GM12878 (cell line): ENCODE results near the gene TRAPPC2. TPM values are rescaled to one million over a fixed set of nuclear protein-coding genes. Genes with fewer than 3 reads are reported as not detected.

Experiments used
- BCL11A ChIP-seq: IDR thresholded peaks from 2 replicates; pipeline ENCODE4 v1.6.1; 2011; ENCODE audit warnings: low read depth, low read length
- CTCF ChIP-seq, 3 experiments: IDR thresholded peaks in 2 of 3; conservative IDR thresholded peaks in 1 of 3; 2 replicates each; pipeline ENCODE4 v1.5.1; 2011; ENCODE audit warnings: low read depth in 3 of 3, low read length in 3 of 3, mild to moderate bottlenecking in 3 of 3, control low read depth in 2 of 3, moderate library complexity in 2 of 3, inconsistent platforms in 1 of 3, mixed read lengths in 1 of 3; ENCODE audit not compliant: control insufficient read depth in 2 of 3, insufficient read depth in 1 of 3; ENCODE audit errors: extremely low read depth in 1 of 3
- DPF2 ChIP-seq: fragments of 450-650 bp; IDR thresholded peaks from 2 replicates; pipeline ENCODE4 v1.6.1; 2017; ENCODE audit warnings: mild to moderate bottlenecking
- EP300 ChIP-seq, 2 experiments: fragments of 150-350 bp in 1 of 2; IDR thresholded peaks; 2 replicates each; pipeline ENCODE4 v1.6.1; 2011 to 2012; ENCODE audit warnings: low read depth in 2 of 2, low read length in 2 of 2, borderline replicate concordance in 1 of 2, improper control_type of control experiment in 1 of 2, inconsistent platforms in 1 of 2; ENCODE audit not compliant: control insufficient read depth in 1 of 2
- ESRRA ChIP-seq: IDR thresholded peaks from 2 replicates; pipeline ENCODE4 v1.6.1; 2012; ENCODE audit warnings: mild to moderate bottlenecking, low read length, improper control_type of control experiment
- ETV6 ChIP-seq, 2 experiments: fragments of 450-650 bp in 1 of 2; IDR thresholded peaks in 1 of 2; conservative IDR thresholded peaks in 1 of 2; 2 replicates each; pipeline ENCODE4 v1.6.1; 2014; ENCODE audit warnings: antibody characterized with exemption in 1 of 2, borderline replicate concordance in 1 of 2, low read depth in 1 of 2, mild to moderate bottlenecking in 1 of 2, moderate library complexity in 1 of 2
- HDGF ChIP-seq: fragments of 450-650 bp; IDR thresholded peaks from 2 replicates; pipeline ENCODE4 v1.6.1; 2016; ENCODE audit warnings: antibody characterized with exemption
- IKZF1 ChIP-seq: fragments of 450-650 bp; conservative IDR thresholded peaks from 2 replicates; pipeline ENCODE4 v1.6.1; 2017; ENCODE audit warnings: antibody characterized with exemption, mild to moderate bottlenecking
- KDM1A ChIP-seq: fragments of 200-600 bp; sonication (generic); IDR thresholded peaks from 2 replicates; pipeline ENCODE4 v1.6.1; 2016; ENCODE audit warnings: borderline replicate concordance
- LARP7 ChIP-seq: fragments of 450-650 bp; IDR thresholded peaks from 2 replicates; pipeline ENCODE4 v1.6.1; 2017; ENCODE audit warnings: mild to moderate bottlenecking
- MLLT1 ChIP-seq: fragments of 450-650 bp; IDR thresholded peaks from 2 replicates; pipeline ENCODE4 v1.6.1; 2016; ENCODE audit warnings: mild to moderate bottlenecking
- MTA3 ChIP-seq: IDR thresholded peaks from 2 replicates; pipeline ENCODE4 v1.6.1; 2012; ENCODE audit warnings: low read length, inconsistent platforms, borderline replicate concordance
- NBN ChIP-seq: fragments of 450-650 bp; IDR thresholded peaks from 2 replicates; pipeline ENCODE4 v1.6.1; 2016
- NR2C2 ChIP-seq: IDR thresholded peaks from 2 replicates; pipeline ENCODE4 v1.6.1; 2011; ENCODE audit warnings: borderline replicate concordance, low read depth; ENCODE audit not compliant: control insufficient read depth, insufficient read length
- PKNOX1 ChIP-seq: fragments of 450-650 bp; IDR thresholded peaks from 2 replicates; pipeline ENCODE4 v1.6.1; 2016; ENCODE audit warnings: mild to moderate bottlenecking
- POLR2A ChIP-seq: IDR thresholded peaks from 2 replicates; pipeline ENCODE4 v1.6.1; 2011; ENCODE audit warnings: low read depth, mild to moderate bottlenecking, low read length
- RBBP5 ChIP-seq: fragments of 200-600 bp; sonication (generic); conservative IDR thresholded peaks from 2 replicates; pipeline ENCODE4 v1.6.1; 2016
- SMAD1 ChIP-seq: fragments of 450-650 bp; IDR thresholded peaks from 2 replicates; pipeline ENCODE4 v1.6.1; 2018; ENCODE audit warnings: mild to moderate bottlenecking, low read depth; ENCODE audit not compliant: partially characterized antibody
- SMAD5 ChIP-seq: IDR thresholded peaks from 2 replicates; pipeline ENCODE4 v1.6.1; 2016; ENCODE audit warnings: antibody characterized with exemption, low read depth
- SMARCA5 ChIP-seq: fragments of 450-650 bp; IDR thresholded peaks from 2 replicates; pipeline ENCODE4 v1.6.1; 2017; ENCODE audit warnings: mild to moderate bottlenecking
- SREBF1 ChIP-seq: IDR thresholded peaks from 2 replicates; pipeline ENCODE4 v1.6.1; 2012; ENCODE audit warnings: mild to moderate bottlenecking, low read length
- SRF ChIP-seq, 2 experiments: IDR thresholded peaks; 2 replicates each; pipeline ENCODE4 v1.6.1; 2011; ENCODE audit warnings: low read depth in 2 of 2, low read length in 2 of 2, mild to moderate bottlenecking in 1 of 2, moderate library complexity in 1 of 2
- ZNF207 ChIP-seq: fragments of 450-650 bp; IDR thresholded peaks from 2 replicates; pipeline ENCODE4 v1.6.1; 2014; ENCODE audit warnings: antibody characterized with exemption, mild to moderate bottlenecking, borderline replicate concordance
- polyA plus RNA-seq, 11 experiments: library from polyadenylated mRNA; depleted of rRNA in 4 of 11; unstranded in 6 of 11; stranded (reverse) in 5 of 11; fragments of >200 nt; fragmentation: Nextera tagmentation in 4 of 11; fragmentation: Illumina TruSeq in 1 of 11; extraction: Ambion mirVana in 4 of 11; extraction: Trizol in 1 of 11; gene quantifications; 1 replicate in 1 of 11; 2 replicates in 10 of 11; pipeline versions ENCODE4 v1.2.1 to v1.2.3, GENCODE V29; 2011 to 2016; ENCODE audit warnings: inconsistent platforms in 2 of 11, missing spikeins in 2 of 11, low read depth in 1 of 11
- total RNA-seq, 4 experiments: library from RNA; depleted of rRNA in 3 of 4; stranded (reverse); fragments of >200 nt in 3 of 4; fragmentation: Illumina TruSeq in 1 of 4; extraction: Trizol in 1 of 4; gene quantifications; 2 replicates each; pipeline versions ENCODE4 v1.2.1 to v1.2.3, GENCODE V29; 2013 to 2021
- TF ChIP-seq, protein P1 (sequence below): fragments of 150-350 bp; IDR thresholded peaks from 2 replicates; pipeline ENCODE4 v1.6.1; 2016; ENCODE audit warnings: low read depth, low read length

The TRAPPC2 gene
- total and polyA plus RNA-seq, 10 of the 15 experiments (the other 5 are each of a cell fraction or from before 2014, with no cell fraction given) = 12.4 to 28.4 (median 21.3) TPM

GRCh38 chrX:13742397-13743176 lies 8.2 kb upstream of the TRAPPC2 start (continued):
- TF ChIP-seq MTA3 (no peak), LARP7 (no peak), RBBP5 (no peak), EP300 (IDR thresholded peaks at IDR 0.05; ENCODE audit: borderline replicate concordance in 1 of 2, control insufficient read depth in 1 of 2, low read depth in 2 of 2, low read length in 2 of 2) (peak; percentile 65 to 74), CTCF (IDR thresholded peaks at IDR 0.05 in 2 of 3, conservative IDR thresholded peaks at IDR 0.05 in 1 of 3; ENCODE audit: control insufficient read depth in 2 of 3, extremely low read depth in 1 of 3, insufficient read depth in 1 of 3, low read depth in 3 of 3, low read length in 3 of 3) (no peak), NR2C2 (no peak), SMAD1 (no peak), MLLT1 (peak; percentile 47; the same call in 1 of the 2 replicates), SMAD5 (no peak), NBN (peak; percentile 90), HDGF (peak; percentile 78), KDM1A (no peak), IKZF1 (peak; percentile 88), SREBF1 (no peak), PKNOX1 (peak; percentile 40; the same call in 1 of the 2 replicates), ZNF207 (no peak), SMARCA5 (peak; percentile 57), BCL11A (peak; percentile 63), ETV6 (conservative IDR thresholded peaks at IDR 0.05 in 1 of 2, IDR thresholded peaks at IDR 0.05 in 1 of 2; ENCODE audit: borderline replicate concordance in 1 of 2, low read depth in 1 of 2) (no peak; a peak in 1 of 4 replicates), POLR2A (no peak), SRF (IDR thresholded peaks at IDR 0.05; ENCODE audit: low read depth in 2 of 2, low read length in 2 of 2) (no peak), DPF2 (peak; percentile 64; the same call in 1 of the 2 replicates), ESRRA (no peak)
- TF ChIP-seq, protein P1, sequence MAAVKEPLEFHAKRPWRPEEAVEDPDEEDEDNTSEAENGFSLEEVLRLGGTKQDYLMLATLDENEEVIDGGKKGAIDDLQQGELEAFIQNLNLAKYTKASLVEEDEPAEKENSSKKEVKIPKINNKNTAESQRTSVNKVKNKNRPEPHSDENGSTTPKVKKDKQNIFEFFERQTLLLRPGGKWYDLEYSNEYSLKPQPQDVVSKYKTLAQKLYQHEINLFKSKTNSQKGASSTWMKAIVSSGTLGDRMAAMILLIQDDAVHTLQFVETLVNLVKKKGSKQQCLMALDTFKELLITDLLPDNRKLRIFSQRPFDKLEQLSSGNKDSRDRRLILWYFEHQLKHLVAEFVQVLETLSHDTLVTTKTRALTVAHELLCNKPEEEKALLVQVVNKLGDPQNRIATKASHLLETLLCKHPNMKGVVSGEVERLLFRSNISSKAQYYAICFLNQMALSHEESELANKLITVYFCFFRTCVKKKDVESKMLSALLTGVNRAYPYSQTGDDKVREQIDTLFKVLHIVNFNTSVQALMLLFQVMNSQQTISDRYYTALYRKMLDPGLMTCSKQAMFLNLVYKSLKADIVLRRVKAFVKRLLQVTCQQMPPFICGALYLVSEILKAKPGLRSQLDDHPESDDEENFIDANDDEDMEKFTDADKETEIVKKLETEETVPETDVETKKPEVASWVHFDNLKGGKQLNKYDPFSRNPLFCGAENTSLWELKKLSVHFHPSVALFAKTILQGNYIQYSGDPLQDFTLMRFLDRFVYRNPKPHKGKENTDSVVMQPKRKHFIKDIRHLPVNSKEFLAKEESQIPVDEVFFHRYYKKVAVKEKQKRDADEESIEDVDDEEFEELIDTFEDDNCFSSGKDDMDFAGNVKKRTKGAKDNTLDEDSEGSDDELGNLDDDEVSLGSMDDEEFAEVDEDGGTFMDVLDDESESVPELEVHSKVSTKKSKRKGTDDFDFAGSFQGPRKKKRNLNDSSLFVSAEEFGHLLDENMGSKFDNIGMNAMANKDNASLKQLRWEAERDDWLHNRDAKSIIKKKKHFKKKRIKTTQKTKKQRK = no peak
